ENCODE data around the gene PDE5A. TPM values are rescaled to one million over a fixed set of nuclear protein-coding genes. Genes with fewer than 3 reads are reported as not detected.

The PDE5A gene
- total RNA-seq, 1 donor from 2014 or later = 58.0 TPM

DNA sequence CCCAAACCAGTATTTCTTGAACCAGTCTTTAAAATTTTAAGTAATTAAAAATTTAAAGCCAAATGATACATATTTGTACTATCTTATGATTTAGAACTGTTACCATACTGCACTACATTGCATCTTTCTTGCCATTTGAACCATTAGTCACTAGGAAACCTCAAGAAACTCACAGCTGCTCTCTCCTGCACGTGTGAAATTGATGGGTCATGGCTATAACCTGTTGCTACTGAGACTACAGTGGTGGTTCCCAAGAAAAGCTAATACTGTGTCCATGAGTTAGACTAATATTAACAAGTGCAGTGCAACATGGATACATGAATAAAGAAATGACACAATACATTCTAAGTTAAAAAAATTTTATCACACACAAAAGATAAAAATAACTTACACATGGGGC, 88.4 kb downstream of the PDE5A start:
- Histone ChIP-seq H3K27ac (no peak overlapping the region), H3K36me3 (peaks cover 28% of the 10 kb centered on the region), H3K9me3 (no peaks in the 10 kb centered on the region), H3K4me3 (no peak overlapping the region), H3K27me3 (no peaks in the 10 kb centered on the region), H3K4me1 (no peaks in the 10 kb centered on the region)
- no peak for DNase-seq
- ATAC-seq = no peak
- TF ChIP-seq, protein P1, sequence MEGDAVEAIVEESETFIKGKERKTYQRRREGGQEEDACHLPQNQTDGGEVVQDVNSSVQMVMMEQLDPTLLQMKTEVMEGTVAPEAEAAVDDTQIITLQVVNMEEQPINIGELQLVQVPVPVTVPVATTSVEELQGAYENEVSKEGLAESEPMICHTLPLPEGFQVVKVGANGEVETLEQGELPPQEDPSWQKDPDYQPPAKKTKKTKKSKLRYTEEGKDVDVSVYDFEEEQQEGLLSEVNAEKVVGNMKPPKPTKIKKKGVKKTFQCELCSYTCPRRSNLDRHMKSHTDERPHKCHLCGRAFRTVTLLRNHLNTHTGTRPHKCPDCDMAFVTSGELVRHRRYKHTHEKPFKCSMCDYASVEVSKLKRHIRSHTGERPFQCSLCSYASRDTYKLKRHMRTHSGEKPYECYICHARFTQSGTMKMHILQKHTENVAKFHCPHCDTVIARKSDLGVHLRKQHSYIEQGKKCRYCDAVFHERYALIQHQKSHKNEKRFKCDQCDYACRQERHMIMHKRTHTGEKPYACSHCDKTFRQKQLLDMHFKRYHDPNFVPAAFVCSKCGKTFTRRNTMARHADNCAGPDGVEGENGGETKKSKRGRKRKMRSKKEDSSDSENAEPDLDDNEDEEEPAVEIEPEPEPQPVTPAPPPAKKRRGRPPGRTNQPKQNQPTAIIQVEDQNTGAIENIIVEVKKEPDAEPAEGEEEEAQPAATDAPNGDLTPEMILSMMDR (IDR thresholded peaks at IDR 0.05) = no peak
- intact Hi-C loops (cut with DNase I) = no loop called here

DNA sequence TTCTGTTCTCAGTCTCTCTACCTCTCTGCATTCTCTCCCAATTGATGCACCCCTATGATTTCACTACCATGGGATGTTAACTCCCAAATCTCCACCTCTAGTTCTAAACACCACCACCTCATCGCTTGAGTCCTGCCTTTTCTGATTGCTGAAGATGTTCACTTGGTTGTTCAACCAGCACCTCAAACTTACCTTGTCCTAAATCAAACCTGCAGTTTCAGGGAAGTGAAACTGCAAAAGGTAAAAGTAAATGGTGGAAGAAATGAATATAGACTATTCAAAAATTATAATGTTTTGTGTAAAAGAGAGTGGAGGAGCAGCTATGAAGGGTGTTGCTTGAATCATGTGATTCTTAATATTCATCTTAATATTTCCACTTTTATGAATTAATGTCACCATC, 91.0 kb downstream of the PDE5A start:
- Histone ChIP-seq H3K9me3 (no peaks in the 10 kb centered on the region), H3K4me3 (no peak overlapping the region), H3K27me3 (no peaks in the 10 kb centered on the region), H3K4me1 (no peaks in the 10 kb centered on the region), H3K36me3 (peaks cover 29% of the 10 kb centered on the region), H3K27ac (no peak overlapping the region)
- DNase-seq (no peak), ATAC-seq (no peak)
- intact Hi-C loops (cut with DNase I) = no loop called here
- TF ChIP-seq, protein P1 (IDR thresholded peaks at IDR 0.05) = no peak

DNA sequence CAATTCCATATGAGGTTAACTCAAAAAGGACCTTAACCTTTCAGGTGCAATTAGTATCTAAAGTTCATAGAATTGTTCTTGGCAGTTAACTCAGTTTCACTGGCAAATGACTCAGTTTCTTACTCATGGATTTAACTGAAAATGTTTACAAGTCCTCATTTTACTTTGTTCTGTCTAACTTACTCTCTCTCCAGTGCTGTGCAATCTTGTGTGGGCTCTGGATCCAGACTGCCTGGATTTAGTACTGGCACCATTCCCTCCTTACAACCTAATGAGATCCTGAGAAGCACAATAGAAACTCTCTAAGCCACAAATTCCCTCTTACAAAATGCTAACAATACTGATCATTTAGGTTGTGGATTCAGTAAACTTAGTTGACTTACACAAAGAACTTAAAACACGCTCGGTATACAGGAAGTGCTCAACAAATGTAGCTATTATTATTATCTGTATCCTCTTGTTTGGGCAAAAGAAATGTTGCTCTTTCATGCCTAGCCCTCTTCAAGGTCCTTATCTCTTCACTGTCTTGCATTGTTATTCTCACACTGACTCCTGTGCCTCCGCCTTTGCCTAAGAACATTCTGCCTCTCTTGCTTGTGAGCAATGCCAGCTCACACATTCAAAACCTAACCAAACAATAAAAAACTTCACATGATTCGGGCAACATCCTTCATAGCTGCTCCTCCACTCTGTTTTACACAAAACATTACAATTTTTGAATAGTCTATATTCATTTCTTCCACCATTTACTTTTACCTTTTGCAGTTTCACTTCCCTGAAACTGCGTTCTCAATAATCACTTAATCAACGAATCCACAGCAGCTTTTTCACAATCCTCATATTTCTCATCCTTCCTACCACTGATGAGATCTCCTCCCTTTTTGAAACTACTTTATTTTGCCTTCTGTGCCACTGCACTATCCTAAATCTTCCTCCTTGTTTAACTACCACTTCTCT, 91.8 kb downstream of the PDE5A start:
- ATAC-seq = no peak
- Histone ChIP-seq H3K27me3 (no peaks in the 10 kb centered on the region), H3K27ac (no peak overlapping the region), H3K36me3 (peaks cover 33% of the 10 kb centered on the region), H3K4me1 (no peaks in the 10 kb centered on the region), H3K4me3 (no peak overlapping the region), H3K9me3 (no peaks in the 10 kb centered on the region)
- intact Hi-C loops (cut with DNase I) = no loop called here
- no peak for DNase-seq
- TF ChIP-seq, protein P1 (IDR thresholded peaks at IDR 0.05) = no peak

DNA sequence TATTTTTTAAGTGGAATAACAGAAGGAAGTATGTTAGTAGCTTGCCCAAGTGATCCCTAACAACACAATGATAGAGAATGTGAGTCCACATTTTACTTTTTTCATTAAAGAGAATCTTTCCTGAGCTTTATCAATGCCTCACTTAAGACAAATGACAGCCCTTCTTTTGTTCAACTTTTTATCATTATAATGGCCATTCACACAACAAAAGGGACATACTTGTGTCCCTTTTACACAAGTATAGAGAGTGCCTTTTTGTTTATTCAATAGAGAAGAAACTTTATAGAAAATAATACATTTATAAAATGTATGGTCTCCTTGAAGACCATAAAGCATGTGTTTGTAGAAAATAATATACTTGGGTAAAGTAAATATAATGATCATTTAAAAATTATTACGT, 96.3 kb downstream of the PDE5A start:
- Histone ChIP-seq H3K27ac (no peak overlapping the region), H3K4me3 (no peak overlapping the region), H3K9me3 (no peaks in the 10 kb centered on the region), H3K36me3 (peaks cover 16% of the 10 kb centered on the region), H3K4me1 (no peaks in the 10 kb centered on the region), H3K27me3 (no peaks in the 10 kb centered on the region)
- DNase-seq = no peak
- no peak for ATAC-seq
- intact Hi-C loops (cut with DNase I) = no loop called here
- TF ChIP-seq, protein P1 (IDR thresholded peaks at IDR 0.05) = no peak

DNA sequence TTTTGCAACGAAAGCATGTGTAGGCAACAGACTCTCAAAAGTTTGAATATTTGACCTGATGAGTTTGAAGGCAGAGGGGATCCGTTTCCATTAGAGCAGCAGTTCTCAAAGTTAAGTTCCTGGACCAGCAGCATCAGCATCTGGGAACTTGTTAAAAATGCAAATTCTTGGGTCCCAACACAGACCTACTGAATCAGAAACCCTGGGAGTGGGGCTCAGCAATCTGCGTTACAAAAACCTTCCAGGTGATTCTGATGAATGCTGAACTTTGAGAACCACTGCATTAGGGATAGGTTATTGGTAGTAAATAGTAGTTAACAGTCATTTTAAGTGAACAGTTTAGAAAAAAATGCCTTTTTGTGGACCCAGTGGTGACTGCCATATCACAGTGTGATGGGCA, 98.8 kb downstream of the PDE5A start:
- no peak overlapping the region for H3K27ac ChIP-seq
- H3K4me1 ChIP-seq = peaks cover 6% of the 10 kb centered on the region
- ATAC-seq (no peak), DNase-seq (no peak)
- H3K9me3 ChIP-seq = no peaks in the 10 kb centered on the region
- H3K4me3 ChIP-seq = no peak overlapping the region
- TF ChIP-seq, protein P1 (IDR thresholded peaks at IDR 0.05) = no peak
- intact Hi-C loops (cut with DNase I) = no loop called here
- H3K36me3 ChIP-seq = peaks cover 16% of the 10 kb centered on the region
- no peaks in the 10 kb centered on the region for H3K27me3 ChIP-seq
